AML-193 (cell line): ENCODE data around the gene PAX2.

Experiments used
- DNase-seq, 2 experiments: peaks; one replicate each; lab custom pipeline; 2025; lab: John Stamatoyannopoulos, UW

Gene PAX2

DNA sequence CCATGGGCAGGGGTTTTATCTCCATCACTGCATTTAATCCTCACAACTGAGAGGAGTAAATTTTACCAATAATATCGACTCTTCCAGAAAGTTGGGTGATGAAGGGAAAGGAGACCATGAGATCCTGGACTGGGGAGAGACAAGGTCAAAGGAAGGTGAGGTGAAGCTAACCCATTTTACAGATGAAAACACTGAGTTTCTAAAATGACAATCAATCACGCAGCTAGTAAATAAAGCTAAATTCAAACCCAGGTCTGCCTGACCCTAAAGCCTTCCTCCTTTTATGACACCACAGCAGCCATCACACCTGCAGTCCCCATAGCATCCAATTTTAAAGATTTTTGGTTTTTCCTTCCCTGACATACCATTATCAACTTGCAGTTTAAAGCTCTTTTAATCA, 103.4 kb downstream of the PAX2 start:
- DNase-seq = no peak

DNA sequence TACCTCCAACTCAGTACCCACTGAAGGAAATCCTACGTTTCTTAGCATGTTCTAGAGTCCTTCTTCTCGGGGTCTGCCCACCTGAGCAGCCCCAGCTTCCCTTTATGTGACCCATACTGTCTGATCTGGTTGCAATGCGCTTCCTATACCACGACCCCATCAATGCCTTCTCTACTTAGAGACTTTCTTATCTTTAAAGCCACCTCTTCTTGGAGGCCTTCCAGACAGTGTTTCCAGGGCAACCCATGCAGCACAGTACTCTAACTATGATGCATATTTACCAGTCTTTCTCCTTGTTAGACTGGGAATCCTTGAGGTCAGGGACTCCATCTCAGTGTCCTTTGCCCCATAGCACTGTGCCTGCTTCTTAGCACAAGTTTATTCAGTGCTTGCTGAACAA, 112.9 kb downstream of the PAX2 start:
- DNase-seq = no peak

DNA sequence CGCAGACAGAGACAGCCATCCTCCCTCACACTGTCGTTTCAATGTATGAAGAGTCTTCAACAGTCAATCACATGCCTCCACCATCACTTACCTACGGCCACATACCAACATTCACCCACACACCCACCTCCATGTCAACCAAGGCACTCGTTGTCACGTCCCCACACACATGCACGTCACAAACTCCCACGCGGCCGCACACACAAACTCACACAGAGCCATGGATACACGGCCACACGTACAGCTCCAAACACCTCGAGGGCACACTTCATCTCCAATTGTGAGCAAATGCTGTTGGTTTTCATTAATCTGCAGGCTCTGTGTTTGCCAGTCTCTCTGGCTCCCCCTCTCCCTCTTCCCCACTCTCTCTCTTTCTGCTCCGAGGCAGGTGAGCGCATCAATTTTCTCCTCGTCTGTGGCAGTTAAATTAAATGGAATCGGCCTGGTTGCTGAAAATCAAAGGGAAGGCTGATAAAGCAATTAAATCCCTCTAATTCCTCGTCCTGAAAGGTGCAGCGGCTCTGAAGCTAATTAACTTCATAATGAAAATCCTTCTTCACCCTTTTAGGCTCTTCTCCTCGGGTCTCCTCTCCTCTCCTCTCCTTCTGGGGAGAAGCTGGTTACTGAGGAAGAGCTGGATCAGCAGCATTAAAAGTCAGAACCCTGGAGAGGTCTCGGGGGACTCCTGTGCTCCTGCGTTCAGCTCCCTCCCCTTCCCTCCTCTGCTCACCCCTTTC, 113.5 kb downstream of the PAX2 start:
- DNase-seq = no peak

DNA sequence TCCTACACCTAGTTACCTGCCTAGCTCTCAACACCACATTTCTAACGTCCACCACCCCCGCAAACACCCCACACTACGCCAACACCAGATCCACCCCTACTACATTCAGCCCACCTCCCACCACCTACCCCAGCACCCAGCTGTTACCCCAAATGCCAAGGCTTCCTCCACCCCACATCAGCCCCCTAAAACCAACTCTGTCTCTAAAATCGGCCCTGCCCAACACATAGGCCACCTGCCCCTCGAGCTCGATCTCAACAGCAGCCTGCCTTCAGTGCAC, 114.0 kb downstream of the PAX2 start:
- no peak for DNase-seq

DNA sequence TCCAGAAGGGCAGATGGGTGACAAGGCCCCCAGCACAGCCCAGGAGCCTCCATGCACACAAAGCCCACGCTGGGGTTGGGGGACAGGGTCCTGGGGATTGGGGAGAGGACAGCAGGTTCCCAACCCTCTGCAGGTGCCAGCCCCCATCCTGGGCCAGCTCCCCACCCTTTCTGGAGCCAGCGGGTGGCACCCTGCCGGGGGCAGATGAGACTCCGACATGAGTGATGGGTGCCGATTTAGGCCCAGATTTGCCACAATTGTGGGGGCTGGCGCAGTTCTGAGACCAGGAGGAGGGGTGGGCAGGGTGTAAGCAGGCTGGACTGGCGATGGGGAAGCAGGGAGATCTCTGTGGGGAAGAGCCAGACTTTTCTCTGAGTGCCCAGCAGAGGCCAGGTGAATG, 118.1 kb downstream of the PAX2 start:
- no peak for DNase-seq

DNA sequence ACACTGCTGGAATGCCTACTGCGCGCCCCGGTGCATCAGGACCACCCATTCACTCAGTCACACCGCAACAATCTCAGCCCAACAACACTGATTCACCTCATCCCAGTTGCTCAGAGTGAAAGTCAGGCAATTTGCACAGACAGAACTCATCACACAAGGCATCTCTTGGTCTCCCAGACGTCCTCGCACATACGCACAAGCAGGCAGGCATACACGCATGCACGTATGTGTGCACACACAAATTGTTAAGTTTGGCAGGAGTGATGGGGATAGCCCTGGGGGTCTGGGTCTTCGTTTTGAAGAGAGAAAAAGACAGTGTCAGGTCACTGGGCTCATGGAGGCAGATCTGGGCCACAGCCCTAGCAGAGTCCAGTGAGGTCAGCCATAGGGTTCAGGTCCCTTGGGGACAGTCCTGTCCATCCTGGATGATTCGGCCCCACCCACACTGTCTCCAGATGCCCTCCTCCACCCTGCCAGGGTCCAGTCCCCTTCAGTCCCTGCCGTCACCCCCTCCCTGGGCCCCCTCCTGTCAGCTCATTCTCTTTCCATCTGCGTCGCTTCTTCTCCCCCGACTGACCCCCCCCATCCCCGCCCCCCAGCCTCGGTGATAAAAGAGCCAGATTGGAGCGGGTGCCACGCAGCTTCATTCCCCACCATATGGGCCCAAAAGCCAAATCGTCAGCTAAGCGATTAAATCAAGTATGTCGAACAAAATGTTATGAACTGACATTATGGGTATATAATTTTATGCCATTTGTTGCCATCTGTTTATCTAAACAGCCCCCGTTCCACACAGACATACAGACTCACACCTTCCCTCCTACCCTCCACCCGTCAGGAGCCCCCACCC, 118.9 kb downstream of the PAX2 start:
- no peak for DNase-seq

DNA sequence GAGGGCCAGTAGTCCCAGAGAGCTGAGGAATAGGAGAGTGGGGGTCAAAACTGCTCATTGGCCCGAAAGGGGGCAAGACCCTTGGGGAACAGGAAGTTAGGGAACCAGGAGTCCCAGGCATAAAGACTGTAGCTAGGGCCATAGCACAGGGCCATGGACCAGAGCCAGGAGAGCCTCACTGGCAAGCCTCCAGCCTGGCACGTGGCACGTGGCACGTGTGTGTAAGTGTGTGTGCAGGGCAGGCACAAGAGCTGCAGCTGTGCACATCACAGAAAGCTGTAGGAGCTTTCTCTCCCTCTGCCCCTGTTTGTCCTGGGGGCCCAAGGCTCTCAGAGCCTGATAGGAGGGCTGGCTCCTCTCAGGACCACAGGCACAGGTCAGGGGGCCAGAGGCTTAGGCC, 119.6 kb downstream of the PAX2 start:
- DNase-seq = no peak

DNA sequence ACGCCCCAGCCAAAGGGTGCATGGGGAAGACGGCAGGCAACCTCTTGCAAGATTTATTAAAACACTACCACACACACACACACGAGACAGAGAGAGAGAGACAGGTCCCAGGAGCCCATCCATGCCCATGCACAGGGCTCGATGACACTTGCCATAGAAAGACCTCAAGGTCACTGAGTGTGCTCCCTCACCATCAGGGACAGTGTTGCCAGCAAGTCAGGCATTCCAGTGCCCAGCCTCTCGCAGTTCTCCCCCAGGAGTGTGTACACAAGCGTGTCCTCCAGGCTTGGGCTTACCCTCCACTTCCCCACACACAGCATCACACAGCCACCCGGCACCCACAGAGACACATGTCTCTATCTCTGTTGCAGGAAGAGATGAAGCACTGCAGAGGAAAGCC, 120.6 kb downstream of the PAX2 start:
- DNase-seq = no peak

DNA sequence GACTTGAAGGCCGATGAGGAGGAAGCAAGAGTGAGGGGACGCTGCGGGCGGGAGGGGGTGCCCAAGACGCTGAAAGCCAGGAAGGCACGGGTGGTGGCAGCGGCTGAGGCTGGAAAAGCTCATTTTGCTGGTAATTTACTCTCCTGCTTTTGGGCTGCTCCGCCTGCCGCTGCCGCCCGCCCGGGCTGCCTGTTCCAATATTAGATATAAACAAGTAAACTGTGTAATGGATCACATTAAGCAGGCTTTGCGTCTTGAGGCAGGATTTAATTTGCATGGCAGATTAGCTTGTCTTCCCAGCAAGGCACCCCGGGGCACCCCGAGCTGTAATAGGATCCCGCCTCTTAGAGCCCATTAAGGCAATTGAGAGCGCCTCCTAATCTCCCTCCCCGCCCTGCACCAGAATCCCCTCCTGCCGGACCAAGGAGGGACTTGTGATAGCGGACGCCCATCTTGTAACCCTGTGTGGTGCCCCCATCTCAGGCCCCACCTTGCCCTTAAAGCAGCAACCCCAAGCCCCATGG, 121.3 kb downstream of the PAX2 start:
- DNase-seq = no peak

DNA sequence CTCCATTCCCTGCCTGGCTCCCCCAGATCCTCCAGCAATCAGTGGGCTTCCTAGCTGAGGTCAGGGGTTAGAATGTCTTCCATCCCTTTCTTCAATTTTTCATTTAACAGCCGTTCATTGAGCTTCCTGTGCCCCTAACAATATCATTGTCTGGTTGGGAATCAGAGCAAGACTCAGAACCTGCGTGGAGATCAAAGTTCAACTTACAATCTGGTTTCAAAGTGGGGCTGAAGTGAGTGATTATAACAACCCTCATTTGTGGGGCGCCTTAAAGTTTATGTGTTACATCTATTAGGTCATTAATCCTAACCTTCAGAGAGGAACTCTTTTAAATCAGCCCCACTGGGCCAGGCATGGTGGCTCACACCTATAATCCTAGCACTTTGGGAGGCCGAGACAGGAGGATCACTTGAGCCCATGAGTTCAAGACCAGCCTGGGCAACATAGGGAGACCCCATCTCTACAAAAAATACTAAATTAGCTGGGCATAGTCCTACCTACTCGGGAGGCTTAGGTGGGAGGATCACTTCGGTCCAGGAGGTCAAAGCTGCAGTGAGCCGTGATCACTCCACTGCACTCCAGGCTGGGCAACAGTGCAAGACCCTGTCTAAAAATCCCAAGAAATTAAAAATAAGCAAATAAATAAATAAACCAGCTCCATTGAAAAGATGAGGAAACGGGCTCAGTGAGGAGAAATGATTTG, 122.0 kb downstream of the PAX2 start:
- DNase-seq = no peak

DNA sequence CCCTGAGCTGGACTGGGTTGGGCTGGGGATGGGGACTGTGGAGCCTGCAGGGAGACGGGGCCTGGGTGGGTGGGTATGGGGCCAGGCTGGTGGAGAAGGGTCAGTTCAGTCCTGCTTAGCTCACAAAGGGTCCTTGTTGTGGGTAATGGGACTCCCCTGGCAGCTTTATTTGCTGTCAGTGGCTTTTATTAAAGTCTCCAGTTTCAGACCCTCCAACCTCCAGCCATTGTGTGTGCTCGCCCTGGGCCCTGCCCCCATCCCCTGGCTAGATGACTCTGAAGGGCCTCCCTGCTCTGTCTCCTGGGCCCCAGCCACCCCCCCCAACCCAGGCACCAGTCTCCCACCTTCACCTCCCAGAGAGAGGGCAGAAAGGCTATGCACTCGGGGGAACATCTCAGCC, 123.0 kb downstream of the PAX2 start:
- DNase-seq = no peak

DNA sequence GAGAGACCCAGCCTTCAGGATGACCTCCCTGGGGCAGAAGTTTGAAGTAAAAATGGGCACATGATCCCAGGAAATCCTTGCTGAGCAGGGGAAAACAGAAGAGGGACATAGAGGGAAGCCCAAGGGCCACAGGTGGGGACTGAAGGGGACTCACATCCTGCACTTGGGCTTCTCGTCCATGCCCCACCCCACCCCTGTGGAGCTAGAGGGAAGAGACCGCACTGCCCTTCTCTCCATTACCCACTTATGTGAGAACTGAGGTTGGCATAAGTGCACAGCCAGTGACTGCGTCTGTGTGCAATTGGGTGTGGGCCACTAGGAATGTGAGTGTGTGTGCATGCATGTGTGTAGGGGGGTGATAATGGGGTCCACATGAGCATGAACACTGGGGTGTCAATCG, 124.0 kb downstream of the PAX2 start:
- no peak for DNase-seq

DNA sequence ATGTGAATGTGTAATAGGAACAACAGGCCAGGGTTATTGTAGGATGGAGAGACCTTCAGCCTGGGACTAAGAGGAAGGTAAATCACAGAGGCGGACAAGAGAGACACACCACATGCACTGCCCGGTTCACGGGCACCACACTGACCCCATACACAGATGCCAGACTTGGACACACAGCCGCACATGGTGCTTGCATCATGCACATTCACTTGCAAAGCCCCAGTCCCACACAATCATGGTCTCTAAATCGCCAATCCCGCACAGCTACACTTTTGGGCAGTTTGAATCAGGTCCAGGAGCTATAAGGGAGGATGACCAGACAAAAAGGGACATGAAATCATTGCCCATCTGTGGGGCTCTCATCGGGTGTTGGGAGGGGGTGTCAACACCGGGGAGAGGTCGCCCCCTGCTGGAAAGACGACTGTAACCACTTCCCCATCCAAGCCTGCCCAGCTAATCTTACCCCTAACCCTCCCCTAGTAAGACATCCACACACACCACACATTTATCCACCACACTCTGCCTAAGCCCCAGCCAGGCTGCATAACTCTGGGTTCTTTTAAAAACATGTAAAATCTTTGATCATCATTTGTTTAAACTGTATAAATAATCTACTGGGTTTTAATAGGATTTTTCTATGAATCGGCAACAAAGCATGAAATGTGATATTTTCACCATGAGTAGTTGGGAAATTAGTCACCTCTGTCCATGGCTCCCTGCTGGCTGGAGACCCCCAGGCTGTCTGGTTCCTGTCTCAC, 126.8 kb downstream of the PAX2 start:
- DNase-seq = peak; percentile 31 to 47

DNA sequence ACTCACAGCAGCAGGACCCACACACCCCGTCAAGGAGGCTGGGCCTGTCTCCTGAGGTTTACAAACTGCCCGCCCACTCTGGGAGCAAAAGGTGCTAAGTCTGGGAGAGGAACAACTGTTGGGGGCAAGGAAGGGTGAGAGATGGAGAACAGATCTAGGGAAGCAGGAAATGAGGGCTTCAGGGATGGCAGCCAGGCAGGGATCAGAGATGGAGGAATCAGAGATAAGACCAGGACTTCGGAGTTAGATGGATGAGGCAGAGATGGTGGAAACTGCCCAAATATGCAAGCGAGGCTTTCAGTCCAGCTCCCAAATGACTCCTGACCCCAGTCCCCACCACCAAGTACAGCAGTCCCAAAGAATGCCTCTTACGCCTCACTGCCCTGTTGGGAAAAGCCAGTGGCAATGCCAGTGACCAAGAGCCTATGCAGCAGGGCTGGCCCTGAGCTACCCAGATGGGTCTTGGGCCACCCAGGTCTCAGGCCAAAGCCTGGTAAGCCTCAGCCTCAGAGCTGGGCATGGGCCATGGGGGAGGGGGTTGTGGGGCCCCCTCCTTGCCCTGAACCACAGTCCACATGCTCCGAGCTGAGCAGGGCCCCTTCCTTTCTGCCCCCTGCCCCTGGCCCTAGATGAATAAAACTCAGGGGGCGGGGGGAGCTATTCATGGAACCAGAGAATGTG, 127.9 kb downstream of the PAX2 start:
- no peak for DNase-seq

DNA sequence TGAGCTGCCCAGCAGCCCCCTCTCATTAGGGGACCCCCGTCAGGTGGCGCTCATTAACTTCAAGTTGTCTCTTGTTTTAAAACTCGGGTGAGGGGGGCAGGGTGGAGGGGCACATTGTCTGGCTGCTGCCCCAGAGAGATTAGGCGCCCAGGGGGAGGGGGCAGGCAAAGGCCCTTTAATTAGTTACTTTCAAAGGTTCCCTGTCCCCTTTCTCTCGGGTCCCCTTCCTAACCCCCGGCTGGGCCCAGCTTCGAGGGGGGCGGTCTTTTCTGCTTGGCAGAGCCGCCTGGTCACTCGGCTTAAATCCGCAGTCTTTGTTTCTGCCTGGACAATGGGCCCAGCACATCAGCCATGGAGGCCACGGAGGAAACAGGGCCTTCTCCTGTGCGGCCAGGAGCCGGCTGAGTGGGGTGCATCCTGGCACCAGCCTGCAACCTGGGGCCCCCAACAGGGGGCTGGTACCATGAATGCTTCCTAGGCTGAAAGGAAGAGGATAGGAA, 128.5 kb downstream of the PAX2 start:
- DNase-seq = no peak

DNA sequence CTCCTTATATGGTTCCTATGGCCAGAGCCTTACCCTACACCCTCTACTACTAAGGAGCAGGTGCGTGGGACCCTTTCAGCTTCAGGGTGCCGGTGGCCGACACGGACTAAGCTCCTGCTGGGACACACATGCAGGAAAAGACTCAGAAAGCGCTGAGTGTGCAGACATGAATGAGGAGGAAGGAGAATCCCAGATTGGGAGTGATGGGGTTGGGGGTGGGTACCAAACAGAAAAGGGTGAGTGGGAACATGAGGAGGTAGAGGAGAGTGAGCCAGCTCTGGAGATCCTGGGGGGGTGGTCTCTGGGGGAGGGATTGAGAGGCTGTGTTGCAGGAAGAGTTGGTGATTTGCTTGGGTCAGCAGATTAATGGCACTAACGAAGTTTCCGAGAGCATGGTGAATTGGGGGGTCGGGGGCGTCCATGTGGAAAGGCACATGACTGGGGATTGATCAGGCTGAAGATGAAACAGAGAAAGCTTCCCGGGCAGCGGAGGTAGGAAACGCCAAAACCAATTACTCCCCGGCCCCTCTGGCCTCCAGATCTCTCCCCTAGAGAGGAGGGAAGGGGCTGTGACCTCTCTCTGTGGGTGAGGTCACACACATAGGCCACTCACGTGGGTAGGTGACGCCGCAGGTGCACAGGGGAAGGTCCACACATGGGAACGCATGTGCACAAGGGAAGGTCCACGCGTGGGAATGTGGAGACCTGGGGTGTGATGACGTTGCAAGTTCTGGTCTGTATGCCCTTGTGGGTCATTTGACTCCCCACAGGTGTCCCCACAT, 129.5 kb downstream of the PAX2 start:
- DNase-seq = no peak

DNA sequence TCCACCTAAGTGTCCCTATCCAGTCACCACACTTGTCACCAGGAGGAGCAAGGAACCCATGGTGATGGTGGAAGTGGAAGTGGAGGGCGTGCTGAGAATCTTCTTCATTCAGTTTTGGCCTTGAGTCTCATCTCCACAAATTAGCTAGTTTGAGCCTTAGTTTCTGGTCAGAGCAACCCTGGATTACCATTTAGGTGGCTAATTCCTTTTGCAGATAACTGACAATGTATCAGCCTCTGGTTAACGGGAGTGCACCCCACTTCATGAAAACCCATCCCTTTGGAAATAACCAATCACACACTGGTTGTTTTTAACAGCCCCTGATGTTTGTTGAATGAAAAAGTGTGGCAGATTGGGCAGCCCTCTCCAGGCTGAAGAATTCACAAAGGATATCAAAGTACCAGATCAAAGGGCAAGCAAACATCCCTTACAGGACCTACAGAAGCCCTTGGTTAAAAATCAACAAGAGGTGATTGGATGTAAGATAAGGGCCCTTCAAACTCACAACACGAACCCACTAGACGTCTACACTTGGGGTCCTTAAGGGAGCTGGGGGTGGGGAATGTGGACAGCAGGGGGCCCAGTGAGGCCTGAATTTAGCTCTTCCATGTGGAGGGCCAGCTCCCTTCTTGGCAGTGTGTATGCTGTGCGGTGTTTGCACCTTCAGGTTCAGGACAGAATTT, 130.2 kb downstream of the PAX2 start:
- DNase-seq = no peak

DNA sequence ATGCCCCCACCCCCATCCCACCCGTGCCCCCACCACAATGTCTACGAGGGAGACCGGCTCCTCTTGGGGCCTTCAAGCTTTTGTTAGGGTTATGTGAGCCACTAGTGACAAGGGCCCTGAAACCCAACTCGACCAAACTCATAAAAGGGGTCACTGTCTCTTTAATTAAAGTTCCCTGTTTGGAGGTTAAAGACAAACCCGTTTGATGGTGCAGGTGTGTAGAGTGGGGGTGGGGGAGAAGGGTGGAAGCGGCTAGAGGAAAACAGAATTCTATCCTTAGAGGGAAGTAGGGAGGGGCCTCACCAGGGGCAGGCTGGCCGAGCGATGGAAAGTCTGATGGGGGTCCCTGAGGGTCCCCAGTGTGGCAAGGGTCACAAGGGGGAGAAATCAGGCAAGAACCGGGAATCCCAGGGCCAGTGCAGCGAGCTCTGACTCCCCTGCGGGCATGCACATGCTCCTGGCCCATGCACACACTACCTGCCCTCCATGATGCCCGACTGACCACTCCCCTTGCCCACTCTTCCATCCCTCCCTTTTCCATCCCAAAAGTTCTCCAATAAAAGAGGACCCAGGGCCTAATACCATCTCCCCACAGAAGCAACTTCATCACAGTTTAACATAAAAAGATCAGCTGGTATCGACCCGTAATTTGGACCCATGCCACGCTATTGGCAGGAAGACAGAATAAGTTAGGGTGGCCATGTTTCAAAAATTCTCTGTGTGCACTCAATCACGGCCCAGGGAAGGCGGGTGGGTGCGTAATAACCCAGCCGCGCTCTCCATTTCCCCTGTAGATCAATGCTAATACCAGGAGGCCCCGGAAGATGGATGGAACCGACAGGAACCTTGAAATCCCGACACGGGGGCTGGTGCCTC, 131.4 kb downstream of the PAX2 start:
- DNase-seq = no peak

DNA sequence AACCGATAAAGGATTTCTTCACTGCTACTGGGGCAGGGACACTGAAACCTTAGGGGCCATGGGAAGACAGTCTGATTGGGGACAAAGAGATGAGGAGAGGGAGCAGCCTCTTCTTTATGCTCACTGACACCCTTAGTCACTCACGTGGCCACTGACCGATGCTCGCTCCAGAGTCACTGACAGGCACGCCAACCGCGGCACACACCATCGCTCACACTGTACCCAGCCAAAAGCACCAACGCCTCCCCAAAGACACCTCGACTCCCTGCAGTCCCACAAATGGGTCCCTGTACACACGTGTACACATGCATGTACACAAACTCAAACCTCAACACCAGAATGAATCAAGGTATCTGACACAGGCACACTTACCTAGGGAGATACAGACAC, 132.1 kb downstream of the PAX2 start:
- DNase-seq = no peak
